AG08396 (cell line): Measurements from ENCODE around the gene SHCBP1L.

Experiments used
- DNase-seq: peaks from one replicate; pipeline ENCODE4 v3.0.0; 2012; ENCODE audit warnings: low spot score, mixed read lengths

The SHCBP1L gene

DNA sequence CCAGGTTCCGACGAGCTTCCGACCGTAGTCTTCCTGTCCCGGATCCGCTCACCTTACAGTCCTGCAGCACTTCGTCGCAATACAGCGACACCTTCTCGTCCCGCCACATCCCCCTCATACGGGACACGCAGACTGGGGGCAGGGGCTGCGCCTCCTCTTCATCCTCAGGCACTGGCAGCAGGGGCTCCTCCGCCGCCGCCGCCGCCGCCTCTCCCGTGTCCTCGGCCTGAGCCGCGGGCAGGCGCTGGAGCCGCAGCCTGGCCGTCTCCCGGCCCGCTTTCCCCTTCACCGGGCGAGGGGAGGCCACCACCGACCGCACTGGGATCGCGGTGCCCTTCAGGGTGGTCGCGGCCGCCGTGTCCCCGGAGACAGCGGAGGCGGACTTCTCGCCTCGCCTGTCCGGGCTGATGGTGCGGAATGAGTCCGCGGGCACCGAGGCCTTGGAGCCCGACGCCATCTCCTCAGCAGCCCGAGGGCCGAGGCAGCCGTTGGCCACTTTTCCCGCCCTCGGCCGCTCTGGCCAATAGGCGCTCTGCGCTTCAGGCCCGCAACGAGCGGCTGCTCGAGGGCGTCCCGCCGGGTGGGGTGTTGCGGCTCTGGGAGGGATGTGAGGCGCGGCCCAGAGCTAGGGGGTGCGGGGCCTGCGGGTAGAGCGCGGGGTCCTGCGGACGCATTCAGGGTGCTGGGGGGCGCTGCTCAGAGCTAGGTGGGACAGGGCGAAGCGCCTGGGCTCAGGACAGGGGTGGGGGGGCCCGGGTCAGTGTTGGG, at the start of gene SHCBP1L:
Gene SHCBP1L, minus strand, starts transcription at position 490 of the 768 bp plus-strand sequence. Its CDS starts 33 bp downstream, at position 457.
- no peak for DNase-seq

DNA sequence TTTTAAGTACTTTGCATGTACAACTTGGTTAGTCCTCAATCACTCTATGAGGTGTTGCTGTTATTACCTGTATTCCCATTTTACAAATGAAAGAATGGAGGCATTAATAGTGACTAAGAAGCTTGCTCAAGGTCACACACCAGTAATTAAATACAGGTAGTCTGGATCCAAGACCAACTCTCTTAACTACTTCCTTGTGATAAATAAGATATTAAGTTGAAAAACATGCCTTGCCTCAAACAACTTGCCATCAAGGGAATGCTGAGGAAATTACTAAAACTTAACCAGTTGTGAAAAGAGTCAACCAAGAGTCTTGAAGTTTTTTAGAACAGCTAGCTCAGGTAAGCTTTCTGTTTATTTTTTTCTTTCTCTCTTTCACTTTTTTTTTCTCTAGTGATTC, 49.3 kb upstream of the SHCBP1L start:
- no peak for DNase-seq

DNA sequence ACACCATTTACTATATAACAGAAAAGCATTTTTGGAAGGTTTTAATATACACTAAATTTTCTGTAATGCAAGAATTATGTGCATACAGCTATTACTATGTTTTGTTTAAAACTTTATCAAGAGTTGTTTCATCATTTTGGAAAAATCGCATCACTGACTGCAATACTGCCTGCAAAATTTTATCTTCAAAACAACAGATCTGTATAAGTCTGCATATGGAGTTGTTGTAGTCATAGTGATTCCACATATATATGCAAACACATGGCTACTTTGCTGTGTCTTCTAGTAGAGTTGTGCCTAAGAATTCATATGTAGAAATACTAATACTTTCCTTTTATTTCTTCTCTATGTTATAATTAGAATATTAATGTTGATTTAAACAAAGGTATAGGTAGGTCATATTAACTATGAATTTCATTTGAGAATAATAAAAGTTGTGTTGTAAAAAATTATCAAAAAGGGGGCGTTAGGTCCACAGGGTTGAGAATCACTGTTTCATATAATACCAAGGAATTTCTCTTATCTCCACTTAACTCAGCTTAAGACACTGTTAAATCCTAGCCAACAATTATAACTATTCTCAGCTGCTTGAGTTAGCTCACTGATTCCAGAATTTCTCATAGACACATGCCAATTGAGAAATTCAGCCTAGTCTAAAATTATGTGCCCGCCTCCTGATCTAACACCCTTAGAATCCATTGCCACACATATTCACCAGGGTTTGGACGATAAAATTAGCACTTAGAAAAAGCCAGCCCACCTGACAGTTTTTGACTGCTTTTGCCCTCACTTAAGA, 47.4 kb upstream of the SHCBP1L start:
- DNase-seq, result no peak

DNA sequence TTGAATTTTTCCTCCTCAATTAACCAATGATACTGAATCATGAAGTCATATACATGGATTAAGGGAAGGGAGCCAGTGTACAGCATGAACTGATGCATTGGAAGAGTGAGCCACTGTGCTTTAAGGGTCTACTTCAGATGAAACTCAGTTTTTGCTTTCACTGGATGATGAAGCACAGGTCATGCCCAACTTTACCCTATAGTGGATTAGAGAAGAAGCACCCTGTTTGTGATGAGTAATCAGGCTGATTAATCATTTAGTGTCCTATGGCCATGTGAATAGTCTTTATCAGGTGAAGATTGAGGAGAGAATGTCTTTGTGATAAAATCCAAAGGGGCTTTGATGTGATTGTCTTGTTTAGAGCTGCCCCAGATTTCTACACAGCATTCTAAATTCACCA, 45.5 kb upstream of the SHCBP1L start:
- no peak for DNase-seq

DNA sequence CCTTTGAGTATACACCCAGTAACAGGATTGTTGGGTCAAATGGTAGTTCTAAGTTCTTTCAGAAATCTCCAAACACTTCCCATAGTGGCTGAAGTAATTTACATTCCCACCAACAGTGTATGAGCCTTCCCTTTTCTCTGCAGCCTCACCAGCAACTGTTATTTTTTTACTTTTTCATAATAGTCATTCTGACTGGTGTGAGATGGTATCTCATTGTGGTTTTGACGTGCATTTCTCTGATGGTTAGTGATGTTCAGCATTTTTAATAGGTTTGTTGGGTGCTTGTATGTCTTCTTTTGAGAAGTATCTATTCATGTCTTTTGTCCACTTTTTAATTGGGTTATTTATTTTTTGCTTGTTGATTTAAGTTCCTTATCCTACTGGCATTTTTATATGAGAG, 43.9 kb upstream of the SHCBP1L start:
- no peak for DNase-seq

DNA sequence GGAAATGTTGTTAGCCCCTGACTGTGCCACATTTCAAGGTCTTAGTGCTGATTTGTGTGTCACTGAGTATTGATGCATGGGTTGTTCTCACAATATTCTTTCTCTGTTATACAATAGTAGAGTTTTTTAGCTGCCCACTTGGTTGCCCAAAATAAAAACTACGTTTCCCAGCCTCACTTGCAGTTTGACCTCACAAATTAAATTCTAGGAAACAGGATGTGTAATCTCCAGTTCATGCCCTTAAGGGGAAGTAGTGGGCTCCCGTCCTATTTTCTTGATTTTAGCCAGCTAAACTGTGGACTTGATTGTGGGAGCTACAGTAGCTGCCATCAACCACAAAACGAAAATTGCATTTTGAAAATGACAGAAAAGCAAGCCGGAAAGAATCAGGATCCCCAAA, 42.9 kb upstream of the SHCBP1L start:
- DNase-seq, result no peak

DNA sequence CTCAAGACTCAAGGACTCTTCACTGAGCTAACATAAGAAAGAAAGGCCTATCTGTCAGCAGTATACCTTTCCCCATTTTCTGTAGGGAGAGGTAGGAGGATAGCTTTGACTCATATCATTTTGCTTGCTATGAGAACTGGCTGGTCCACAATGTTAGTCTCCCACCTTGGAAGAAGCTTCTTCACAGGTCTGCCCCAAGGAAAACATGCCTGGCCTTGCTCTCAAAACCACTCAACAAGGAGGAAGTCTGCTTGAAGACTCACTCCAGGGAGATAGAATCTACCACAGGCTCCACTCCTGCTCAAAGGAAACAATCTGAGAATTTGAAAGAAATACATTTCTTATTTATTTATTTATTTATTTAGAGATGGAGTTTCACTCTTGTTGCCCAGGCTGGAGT, 40.8 kb upstream of the SHCBP1L start:
- DNase-seq, result no peak

DNA sequence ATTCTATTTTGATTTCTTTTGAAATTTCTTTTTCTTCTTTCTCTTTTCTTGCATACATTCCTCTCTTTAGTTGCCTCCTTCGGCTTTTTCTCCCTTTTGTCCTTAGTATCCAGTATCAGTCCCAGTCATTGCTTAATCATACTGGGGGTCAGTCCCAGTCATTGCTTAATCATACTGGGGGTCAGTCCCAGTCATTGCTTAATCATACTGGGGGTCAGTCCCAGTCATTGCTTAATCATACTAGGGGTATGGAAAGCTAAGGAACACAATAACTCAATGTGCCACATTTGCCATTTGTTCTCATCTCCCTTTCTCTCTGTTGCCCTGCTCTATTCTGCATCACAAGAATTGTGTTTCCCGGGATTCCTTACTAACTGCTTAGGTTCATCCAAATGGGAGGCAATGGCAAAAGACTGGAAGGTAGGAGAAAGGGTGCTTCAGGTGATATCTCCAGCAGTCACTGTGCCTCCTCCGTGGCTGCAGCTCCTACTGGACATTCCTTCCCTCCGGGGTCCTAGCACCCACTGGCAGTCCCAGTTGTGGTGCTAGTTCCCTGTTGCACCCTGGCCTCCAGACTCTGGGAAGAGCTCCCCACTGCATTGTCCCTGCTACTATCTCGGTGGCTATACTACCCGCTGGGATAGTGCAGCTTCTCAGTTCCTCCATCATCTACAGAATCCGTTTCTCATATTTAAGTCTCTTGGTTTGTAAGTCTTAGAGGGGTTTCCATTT, 37.6 kb upstream of the SHCBP1L start:
- peak; percentile 6 for DNase-seq

DNA sequence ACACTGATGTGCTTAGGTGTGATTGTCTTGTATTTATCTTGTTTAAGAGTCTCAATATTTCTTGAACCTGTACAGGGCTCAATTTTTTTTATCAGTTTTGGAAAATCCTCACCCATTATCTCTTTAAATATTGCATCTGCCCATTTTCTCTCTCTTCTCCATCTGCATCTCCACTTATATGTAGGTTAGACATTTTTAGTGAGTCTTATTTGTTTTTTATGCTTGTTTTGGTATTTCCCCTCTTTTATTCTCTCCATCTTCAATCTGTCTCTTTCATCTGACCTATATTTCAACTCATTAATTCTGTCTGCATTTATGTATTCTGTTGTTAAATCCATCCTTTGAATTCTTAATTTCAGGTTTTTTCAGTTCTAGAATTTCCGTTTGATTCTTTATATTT, 32.9 kb upstream of the SHCBP1L start:
- DNase-seq, result no peak

DNA sequence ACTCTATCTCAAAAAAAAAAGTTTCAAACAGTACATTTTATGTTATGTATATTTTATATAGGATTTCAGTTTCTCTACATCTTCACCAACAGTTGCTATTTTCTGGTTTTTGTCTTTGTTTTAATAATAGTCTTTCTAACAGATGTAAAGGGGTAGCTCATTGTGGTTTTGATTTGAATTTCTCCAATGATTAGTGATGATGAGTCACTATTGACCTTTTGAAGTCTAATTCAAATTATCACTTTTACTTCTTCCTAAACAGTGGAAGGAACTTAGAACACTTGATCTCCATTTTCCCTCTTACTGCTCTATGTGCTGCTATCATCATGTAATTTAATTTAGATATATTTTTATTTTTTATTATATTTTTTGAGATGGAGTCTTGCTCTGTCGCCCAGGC, 31.7 kb upstream of the SHCBP1L start:
- no peak for DNase-seq

DNA sequence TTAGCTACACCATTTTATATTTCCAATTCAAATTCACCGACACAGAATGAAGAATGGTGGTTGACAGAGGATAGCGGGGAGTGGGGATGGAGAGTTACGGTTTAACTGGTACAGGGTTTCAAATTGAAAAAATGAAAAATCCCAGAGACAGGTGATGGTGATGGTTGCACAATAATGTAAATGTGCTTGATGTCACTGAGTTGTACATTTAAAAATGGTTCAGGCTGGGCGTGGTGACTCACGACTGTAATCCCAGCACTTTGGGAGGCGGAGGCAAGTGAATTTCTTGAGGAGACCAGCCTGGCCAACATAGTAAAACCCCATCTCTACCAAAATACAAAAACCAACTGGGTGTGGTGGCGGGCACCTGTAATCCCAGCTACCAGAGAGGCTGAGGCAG, 31.2 kb upstream of the SHCBP1L start:
- DNase-seq, result no peak

DNA sequence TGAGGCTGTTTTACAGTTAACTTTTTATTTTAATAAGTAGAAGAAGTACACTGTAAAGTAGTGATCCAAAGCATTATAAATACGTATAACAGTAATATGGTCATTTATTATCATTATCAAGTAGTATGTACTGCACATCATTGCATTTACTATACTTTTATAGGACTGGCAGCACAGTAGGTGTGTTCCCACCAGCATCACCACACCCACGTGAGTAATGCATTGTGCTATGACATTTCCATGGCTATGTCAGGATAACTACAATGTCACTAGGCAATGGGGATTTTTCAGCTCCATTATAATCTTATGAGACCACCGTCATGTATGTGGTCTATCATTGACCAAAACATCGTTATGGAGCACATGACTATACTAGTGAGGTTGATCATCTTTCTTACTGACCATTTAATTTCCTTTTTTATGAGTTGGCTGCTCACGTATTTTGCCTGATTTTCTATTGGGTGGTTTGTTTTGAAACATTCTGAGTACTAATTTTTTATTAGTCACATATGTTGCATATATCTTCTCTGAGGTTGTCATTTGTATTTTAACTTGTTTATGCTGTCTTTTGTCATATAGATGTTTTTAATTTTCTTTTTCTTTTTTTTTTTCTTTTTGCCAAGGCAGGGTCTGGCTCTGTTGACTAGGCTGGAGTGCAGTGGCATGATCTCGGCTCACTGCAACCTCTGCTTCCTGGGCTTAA, 25.3 kb upstream of the SHCBP1L start:
- no peak for DNase-seq

DNA sequence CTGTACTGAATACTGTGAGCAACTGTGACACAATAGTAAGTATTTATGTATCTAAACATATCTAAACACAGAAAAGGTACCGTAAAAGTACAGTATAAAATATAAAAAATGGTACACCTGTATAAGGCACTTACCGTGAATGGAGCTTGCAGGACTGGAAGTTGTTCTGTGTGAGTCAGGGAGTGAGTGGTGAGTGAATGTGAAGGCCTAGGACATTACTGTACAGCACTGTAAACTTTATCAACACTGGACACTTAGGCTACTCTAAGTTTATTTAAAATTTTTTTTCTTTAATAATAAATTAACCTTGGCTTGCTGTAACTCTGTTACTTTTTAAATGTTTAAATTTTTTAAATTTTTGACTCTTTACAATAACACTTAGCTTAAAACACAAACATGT, 24.5 kb upstream of the SHCBP1L start:
- DNase-seq, result no peak

DNA sequence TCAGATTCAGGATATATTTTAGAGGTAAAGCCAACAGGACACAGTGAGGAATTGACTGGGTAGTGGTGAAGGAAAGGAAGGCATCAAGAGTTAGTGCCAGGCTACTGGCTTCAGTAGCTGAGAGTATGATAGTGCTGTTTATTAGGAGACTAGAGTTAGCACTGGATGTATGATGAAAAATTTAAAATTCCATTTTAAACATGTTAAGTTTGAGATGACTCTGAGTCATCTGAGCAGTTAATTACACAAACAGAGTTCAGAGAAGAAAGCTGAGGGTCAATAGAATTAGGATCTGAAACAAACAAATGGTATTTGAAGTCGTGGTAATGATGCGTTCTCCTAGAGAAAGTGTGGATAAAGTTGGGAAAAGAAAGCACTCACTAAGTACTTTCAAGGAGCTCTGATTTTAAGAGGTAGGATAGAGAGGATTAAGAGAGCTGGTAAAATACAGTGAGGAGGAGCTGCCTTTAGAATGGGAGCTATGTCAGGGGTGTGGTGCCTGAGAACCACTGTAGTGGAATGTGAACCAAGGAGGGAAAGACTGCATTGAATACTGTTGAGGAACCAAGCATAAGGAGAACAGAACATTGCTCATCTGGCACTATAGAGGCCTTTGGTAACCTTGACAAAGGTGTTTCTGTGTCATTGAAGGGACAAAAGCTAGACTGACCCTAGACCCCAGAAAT, 21.7 kb upstream of the SHCBP1L start:
- DNase-seq, result no peak

DNA sequence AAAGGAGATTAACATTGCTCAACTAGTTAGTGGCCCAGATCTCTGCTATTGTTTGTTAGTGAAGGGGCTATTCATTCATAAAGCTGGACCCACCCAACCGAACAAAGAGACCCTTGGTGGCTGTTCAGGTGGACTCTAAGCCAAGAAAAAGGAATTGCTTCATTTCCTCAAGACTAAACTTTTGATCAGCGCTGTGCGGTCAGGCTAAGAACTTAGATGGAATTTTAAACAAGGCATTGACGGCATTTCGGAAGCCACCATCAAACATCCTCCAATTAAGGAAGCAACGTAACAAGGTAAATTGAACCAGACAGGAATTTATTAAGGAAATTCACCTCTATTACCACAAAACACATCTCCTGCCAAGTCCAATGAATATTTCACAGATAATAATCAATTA, 19.9 kb upstream of the SHCBP1L start:
- no peak for DNase-seq

DNA sequence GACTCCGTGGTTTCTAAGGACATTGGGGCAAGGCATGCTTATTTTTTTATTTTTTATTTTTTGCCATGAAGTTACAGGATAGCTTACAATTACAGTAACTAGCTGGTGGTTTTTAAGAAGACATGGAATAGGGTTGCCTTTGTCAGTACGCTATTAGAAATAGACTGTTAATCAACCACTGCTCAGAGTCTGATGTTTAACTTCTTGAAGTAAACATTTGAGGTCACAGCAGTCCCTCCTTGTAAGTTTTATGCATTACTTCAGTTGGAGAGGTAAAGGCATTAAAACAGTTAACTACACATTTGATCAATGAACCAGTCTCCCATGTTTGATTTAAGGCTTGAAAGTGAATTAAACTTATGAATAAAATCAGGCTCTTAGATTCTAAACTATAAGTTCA, 19.3 kb upstream of the SHCBP1L start:
- no peak for DNase-seq

DNA sequence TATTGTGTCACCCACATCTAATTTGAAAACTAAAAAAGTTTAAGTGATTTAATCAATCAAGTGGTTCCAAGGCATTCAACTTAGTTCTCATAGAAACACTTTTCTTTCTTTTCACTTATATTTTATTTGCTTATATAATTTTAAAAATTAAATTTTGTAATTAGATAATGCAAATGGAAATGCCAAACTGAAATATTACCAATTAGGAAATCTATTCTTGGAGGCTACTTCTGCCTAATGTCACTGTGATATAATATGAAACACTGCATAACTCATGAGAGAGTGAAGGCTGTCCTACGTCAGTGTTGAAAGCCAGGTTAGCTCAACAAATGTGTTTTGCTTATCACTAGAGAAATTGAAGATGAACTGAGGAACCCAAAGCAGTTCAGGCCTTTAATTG, 18.3 kb upstream of the SHCBP1L start:
- no peak for DNase-seq

DNA sequence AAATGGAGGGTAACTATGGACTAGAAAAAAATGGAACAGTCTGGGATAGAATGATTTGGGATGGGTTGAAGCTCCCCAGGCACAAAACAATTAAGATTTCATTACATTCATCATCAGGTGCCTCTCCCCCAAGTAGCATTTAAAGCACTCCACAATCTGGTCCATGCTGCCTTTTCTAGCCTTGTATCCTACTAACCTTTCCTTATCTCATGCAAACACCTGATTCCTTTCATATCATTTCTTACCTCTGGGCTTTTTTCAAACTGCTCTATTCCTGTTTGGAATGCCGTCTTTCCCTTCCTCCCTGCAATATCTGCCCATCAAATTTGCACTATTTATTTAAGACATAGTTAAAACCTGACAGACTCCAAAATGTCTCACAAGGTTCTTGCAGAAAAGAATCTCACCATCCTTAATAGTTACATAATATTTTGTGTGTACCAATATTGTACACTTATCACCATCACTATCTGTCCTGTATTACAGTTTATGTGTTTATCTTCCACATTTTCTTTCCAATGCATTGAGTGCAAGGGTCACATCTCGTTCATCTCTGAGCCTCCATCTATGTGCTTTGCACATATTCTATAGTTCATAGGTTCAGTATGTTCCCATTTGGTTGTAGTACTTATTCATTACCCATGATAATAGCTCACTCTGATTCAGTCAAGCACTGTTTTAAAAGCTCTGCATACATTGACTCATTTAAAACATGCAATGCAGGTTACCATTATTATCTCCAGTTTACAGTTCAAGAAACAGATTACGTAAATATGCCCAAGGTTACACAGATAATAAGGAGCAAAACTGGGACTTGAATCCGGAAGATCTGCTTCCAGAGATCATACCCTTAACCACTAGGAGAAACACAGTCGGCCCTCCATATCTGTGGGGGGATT, 16.1 kb upstream of the SHCBP1L start:
- no peak for DNase-seq

DNA sequence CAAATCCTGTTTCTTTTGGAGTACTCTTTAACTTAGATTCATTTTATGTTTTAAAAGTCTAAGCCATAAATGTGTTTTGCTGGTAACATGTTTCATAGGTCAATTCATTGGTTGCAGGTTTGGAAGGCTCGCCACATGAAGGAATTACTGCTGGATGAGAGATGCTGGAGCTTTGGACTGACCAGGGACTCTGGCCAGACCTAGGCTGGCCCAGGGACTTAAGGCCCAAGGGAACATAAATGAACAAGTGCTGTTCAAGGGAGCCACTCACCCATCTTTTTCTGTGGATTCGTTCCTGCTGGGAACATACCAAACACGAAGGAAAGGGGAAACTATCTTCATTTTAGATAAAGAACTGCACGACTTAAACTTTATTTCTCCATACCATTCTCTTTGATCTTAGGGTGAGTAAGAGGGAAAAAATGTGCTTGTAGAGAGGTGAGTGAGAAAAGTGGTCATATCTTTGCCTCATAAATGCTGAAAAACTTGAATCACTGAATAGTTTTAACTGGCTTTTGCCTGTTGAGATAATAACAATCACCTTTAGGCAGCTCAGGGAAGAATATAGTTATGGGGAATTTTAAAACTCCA, 15.3 kb upstream of the SHCBP1L start:
- no peak for DNase-seq

DNA sequence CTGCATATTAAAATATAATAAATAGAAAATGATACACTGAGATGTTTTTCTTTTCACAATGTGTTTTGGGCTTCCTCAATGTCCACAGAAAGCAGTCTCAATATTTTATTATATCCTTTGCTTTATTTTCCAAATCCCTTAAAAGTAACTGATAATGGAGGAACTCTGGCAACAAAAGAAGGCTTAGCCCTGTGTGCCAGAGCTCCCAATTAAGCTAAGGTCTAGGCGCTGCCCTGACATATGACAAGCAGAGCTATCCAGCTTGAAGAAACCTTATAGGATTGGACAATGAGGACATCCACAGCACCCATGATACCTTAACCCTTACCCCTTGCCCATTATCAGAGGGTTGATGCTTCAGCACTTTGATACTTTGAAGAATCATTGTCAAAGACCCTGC, 12.9 kb upstream of the SHCBP1L start:
- DNase-seq, result no peak
